Mesothelial cell of epicardium (in vitro differentiated cells): ENCODE measurements around the gene CD274. TPM values are rescaled to one million over a fixed set of nuclear protein-coding genes. Genes with fewer than 3 reads are reported as not detected.

Experiments
- DNase-seq, 2 experiments: peaks; one replicate each; pipeline ENCODE4 v3.0.0; 2021; ENCODE audit warnings: low spot score in 2 of 2; ENCODE audit not compliant: unreplicated experiment in 2 of 2
- H3K27ac Mint-ChIP-seq: 2 replicates; pipeline ENCODE4 v1.8.0; 2021; ENCODE audit warnings: mixed read lengths
- H3K27me3 Mint-ChIP-seq: 2 replicates; pipeline ENCODE4 v1.8.0; 2021; ENCODE audit warnings: low read depth, mixed read lengths
- H3K36me3 Mint-ChIP-seq: 2 replicates; pipeline ENCODE4 v1.8.0; 2021; ENCODE audit warnings: mixed read lengths
- H3K4me1 Mint-ChIP-seq: 2 replicates; pipeline ENCODE4 v1.8.0; 2021; ENCODE audit warnings: mixed read lengths
- H3K4me3 Mint-ChIP-seq: 2 replicates; pipeline ENCODE4 v1.8.0; 2021; ENCODE audit warnings: mild to moderate bottlenecking, moderate library complexity, mixed read lengths
- H3K9me3 Mint-ChIP-seq: 2 replicates; pipeline ENCODE4 v1.8.0; 2021; ENCODE audit warnings: mixed read lengths
- total RNA-seq: library from RNA; stranded (reverse); gene quantifications from 3 replicates; pipeline ENCODE4 v1.2.1, GENCODE V29; 2021
- TF ChIP-seq, protein P1 (sequence below): fragments of 200-600 bp; sonication (generic); IDR thresholded peaks from one replicate; pipeline ENCODE4 v1.5.0; 2021; ENCODE audit warnings: antibody characterized with exemption; ENCODE audit not compliant: unreplicated experiment

CD274 gene
- total RNA-seq, 1 donor from 2014 or later: 0.29 TPM

- Mint-ChIP-seq H3K4me1 (peaks cover 6% of the 10 kb centered on the region), H3K4me3 (no peak overlapping the region), H3K36me3 (no peaks in the 10 kb centered on the region), H3K9me3 (no peaks in the 10 kb centered on the region), H3K27ac (no peak overlapping the region), H3K27me3 (peaks cover 3% of the 10 kb centered on the region)
- DNase-seq: no peak
- TF ChIP-seq, protein P1, sequence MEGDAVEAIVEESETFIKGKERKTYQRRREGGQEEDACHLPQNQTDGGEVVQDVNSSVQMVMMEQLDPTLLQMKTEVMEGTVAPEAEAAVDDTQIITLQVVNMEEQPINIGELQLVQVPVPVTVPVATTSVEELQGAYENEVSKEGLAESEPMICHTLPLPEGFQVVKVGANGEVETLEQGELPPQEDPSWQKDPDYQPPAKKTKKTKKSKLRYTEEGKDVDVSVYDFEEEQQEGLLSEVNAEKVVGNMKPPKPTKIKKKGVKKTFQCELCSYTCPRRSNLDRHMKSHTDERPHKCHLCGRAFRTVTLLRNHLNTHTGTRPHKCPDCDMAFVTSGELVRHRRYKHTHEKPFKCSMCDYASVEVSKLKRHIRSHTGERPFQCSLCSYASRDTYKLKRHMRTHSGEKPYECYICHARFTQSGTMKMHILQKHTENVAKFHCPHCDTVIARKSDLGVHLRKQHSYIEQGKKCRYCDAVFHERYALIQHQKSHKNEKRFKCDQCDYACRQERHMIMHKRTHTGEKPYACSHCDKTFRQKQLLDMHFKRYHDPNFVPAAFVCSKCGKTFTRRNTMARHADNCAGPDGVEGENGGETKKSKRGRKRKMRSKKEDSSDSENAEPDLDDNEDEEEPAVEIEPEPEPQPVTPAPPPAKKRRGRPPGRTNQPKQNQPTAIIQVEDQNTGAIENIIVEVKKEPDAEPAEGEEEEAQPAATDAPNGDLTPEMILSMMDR: no peak
These were observed 3.7 kb upstream of the CD274 start for GRCh38 chr9:5446451-5447236.

- Mint-ChIP-seq H3K4me3 (no peak overlapping the region), H3K9me3 (no peaks in the 10 kb centered on the region), H3K27me3 (peaks cover 3% of the 10 kb centered on the region), H3K4me1 (peaks cover 6% of the 10 kb centered on the region), H3K36me3 (no peaks in the 10 kb centered on the region), H3K27ac (no peak overlapping the region)
- DNase-seq: no peak
- TF ChIP-seq, protein P1: no peak
These were observed 3.0 kb upstream of the CD274 start for GRCh38 chr9:5447337-5447736.

DNA sequence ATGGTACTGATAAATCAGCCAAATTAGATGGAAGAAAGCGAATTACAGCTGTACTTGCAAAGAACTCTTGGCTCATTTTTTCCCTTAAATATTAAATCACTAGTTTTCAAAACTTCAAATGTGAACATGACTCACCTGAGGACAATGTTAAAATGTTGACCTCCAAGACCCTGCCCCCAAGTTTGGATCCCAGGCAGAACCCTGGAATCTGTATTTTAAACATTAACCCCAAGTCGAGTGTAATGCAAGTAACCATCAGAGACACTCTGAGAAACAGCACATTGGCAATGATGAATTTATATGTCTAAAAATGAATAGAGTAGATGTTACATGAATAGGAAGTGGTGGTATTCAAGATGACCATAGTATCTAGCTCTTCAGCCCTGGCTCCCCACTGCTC lies 2.3 kb upstream of the CD274 start:
- no peak overlapping the region for H3K4me3 Mint-ChIP-seq
- no peaks in the 10 kb centered on the region for H3K9me3 Mint-ChIP-seq
- TF ChIP-seq, protein P1: no peak
- no peak for DNase-seq
- no peak overlapping the region for H3K27ac Mint-ChIP-seq
- H3K27me3 Mint-ChIP-seq: peaks cover 3% of the 10 kb centered on the region
- H3K36me3 Mint-ChIP-seq: no peaks in the 10 kb centered on the region
- H3K4me1 Mint-ChIP-seq: peaks cover 6% of the 10 kb centered on the region

- H3K36me3 Mint-ChIP-seq: no peaks in the 10 kb centered on the region
- TF ChIP-seq, protein P1: no peak
- peak overlapping the region; percentile 80 for H3K4me3 Mint-ChIP-seq
- no peaks in the 10 kb centered on the region for H3K9me3 Mint-ChIP-seq
- H3K27me3 Mint-ChIP-seq: peaks cover 3% of the 10 kb centered on the region
- no peak for DNase-seq
- H3K4me1 Mint-ChIP-seq: peaks cover 6% of the 10 kb centered on the region
- H3K27ac Mint-ChIP-seq: no peak overlapping the region
These were observed 1.6 kb upstream of the CD274 start for GRCh38 chr9:5448461-5449435.

DNA sequence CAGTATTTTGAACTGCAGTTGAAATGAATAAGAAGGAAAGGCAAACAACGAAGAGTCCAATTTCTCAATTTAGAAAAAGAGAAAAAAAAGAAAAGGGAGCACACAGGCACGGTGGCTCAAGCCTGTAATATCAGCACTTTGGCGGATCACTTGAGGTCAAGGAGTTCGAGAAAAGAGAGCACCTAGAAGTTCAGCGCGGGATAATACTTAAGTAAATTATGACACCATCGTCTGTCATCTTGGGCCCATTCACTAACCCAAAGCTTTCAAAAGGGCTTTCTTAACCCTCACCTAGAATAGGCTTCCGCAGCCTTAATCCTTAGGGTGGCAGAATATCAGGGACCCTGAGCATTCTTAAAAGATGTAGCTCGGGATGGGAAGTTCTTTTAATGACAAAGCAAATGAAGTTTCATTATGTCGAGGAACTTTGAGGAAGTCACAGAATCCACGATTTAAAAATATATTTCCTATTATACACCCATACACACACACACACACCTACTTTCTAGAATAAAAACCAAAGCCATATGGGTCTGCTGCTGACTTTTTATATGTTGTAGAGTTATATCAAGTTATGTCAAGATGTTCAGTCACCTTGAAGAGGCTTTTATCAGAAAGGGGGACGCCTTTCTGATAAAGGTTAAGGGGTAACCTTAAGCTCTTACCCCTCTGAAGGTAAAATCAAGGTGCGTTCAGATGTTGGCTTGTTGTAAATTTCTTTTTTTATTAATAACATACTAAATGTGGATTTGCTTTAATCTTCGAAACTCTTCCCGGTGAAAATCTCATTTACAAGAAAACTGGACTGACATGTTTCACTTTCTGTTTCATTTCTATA lies 602 bp upstream of the CD274 start:
- H3K9me3 Mint-ChIP-seq: no peaks in the 10 kb centered on the region
- no peak for DNase-seq
- no peaks in the 10 kb centered on the region for H3K36me3 Mint-ChIP-seq
- peak overlapping the region; percentile 80 for H3K4me3 Mint-ChIP-seq
- TF ChIP-seq, protein P1: no peak
- H3K27me3 Mint-ChIP-seq: peaks cover 3% of the 10 kb centered on the region
- peaks cover 6% of the 10 kb centered on the region for H3K4me1 Mint-ChIP-seq
- H3K27ac Mint-ChIP-seq: no peak overlapping the region
